HFFc6 (cell line): ENCODE results near the gene SLC25A11. TPM values are rescaled to one million over a fixed set of nuclear protein-coding genes. Genes with fewer than 3 reads are reported as not detected.

Experiments used
- DNase-seq: peaks from one replicate; pipeline ENCODE4 v3.0.0-alpha.2; 2018
- H3K27ac Mint-ChIP-seq: 2 replicates; pipeline ENCODE4 v1.8.0; 2020; ENCODE audit warnings: mild to moderate bottlenecking, mixed read lengths
- H3K27me3 Mint-ChIP-seq: 2 replicates; pipeline ENCODE4 v1.8.0; 2021; ENCODE audit warnings: mild to moderate bottlenecking, moderate library complexity, mixed read lengths; ENCODE audit not compliant: insufficient read depth
- H3K36me3 Mint-ChIP-seq: 2 replicates; pipeline ENCODE4 v1.8.0; 2021; ENCODE audit warnings: low read depth, mixed read lengths
- H3K4me1 Mint-ChIP-seq: 2 replicates; pipeline ENCODE4 v1.8.0; 2020; ENCODE audit warnings: low read depth, mixed read lengths
- H3K4me3 Mint-ChIP-seq: 2 replicates; pipeline ENCODE4 v1.8.0; 2020; ENCODE audit warnings: mild to moderate bottlenecking, moderate library complexity, mixed read lengths
- H3K9me3 Mint-ChIP-seq: 2 replicates; pipeline ENCODE4 v1.8.0; 2020; ENCODE audit warnings: mild to moderate bottlenecking, mixed read lengths
- total RNA-seq, 6 experiments: library from RNA; stranded (reverse); fragmentation: NEBNext Ultra II Directional; extraction: Animal tissue kit (Norgen Biotek cat#: 25700); gene quantifications; 2 replicates in 1 of 6; 3 replicates in 5 of 6; pipeline ENCODE4 v1.2.3, GENCODE V29; 2021
- TF ChIP-seq, protein P1 (sequence below): fragments of 200-600 bp; sonication (generic); IDR thresholded peaks from 2 replicates; pipeline ENCODE4 v1.5.0; 2021; ENCODE audit warnings: antibody characterized with exemption, mild to moderate bottlenecking

The SLC25A11 gene
- total RNA-seq, 6 experiments from 2014 or later, result 61.9 to 78.6 (median 64.4) TPM

- Mint-ChIP-seq H3K4me3 (no peak overlapping the region), H3K27ac (no peak overlapping the region)
Observed at GRCh38 chr17:4893721-4894560, 45.9 kb downstream of the SLC25A11 start.

DNA sequence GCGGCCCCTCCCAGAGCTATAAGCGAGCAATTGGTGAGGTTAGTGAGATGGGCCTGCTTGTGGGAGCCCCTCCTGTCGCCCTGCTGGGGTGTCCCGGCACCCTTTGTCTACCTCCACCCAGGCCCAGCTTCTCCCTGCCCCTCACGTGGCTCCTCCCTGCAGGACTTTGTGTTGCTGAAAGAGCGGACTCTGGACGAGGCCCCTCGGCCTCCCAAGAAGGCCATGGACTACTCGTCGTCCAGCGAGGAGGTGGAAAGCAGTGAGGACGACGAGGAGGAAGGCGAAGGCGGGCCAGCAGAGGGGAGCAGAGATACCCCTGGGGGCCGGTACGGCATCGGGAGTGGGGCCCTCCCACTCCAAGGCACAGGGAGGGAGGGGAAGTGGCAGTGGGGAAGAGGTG, 46.6 kb downstream of the SLC25A11 start:
- TF ChIP-seq, protein P1, sequence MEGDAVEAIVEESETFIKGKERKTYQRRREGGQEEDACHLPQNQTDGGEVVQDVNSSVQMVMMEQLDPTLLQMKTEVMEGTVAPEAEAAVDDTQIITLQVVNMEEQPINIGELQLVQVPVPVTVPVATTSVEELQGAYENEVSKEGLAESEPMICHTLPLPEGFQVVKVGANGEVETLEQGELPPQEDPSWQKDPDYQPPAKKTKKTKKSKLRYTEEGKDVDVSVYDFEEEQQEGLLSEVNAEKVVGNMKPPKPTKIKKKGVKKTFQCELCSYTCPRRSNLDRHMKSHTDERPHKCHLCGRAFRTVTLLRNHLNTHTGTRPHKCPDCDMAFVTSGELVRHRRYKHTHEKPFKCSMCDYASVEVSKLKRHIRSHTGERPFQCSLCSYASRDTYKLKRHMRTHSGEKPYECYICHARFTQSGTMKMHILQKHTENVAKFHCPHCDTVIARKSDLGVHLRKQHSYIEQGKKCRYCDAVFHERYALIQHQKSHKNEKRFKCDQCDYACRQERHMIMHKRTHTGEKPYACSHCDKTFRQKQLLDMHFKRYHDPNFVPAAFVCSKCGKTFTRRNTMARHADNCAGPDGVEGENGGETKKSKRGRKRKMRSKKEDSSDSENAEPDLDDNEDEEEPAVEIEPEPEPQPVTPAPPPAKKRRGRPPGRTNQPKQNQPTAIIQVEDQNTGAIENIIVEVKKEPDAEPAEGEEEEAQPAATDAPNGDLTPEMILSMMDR, result no peak
- Mint-ChIP-seq H3K36me3 (0 out of 2 replicates have a peak, but pooled peaks cover 10% of the 10 kb centered on the region), H3K4me1 (no peaks in the 10 kb centered on the region), H3K27me3 (peaks cover 2% of the 10 kb centered on the region), H3K9me3 (no peaks in the 10 kb centered on the region), H3K4me3 (no peak overlapping the region), H3K27ac (no peak overlapping the region)
- DNase-seq, result no peak

More at GRCh38 chr17:4893721-4894560, 45.9 kb downstream of the SLC25A11 start:
- H3K27me3 Mint-ChIP-seq, result peaks cover 3% of the 10 kb centered on the region
- 0 out of 2 replicates have a peak, but pooled peaks cover 10% of the 10 kb centered on the region for H3K36me3 Mint-ChIP-seq
- TF ChIP-seq, protein P1, result no peak
- no peaks in the 10 kb centered on the region for H3K4me1 Mint-ChIP-seq
- H3K9me3 Mint-ChIP-seq, result no peaks in the 10 kb centered on the region
- no peak for DNase-seq

DNA sequence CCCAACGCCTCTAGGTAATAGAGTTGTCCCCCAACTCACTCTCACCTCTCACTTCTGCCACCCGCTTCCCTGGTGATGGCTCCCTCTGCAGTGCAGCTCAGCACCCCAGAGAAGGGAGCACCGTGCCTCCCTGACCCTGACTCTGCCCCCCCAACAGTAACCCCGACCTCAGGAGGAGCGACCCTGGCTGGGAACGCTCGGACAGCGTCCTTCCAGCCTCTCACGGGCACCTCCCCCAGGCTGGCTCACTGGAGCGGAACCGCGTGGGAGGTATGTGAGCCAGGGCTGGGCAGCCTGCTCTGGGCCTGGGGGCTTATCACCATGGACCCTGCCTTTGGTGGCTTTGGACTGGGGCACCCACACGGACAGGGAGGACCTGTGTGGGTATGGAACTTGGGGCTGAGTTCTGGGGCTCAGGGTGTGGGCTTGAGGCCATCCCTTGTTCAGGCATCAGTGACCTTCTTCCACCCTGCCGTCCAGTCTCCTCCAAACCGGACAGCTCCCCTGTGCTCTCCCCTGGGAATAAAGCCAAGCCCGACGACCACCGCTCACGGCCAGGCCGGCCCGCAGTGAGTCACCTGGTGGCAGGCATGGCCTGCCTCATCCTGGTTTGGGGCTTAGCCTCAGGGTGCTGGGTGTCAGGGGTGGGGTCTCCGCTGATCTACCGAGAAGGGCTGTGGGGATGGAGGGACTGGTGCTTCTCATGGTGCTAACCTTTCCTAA, 47.2 kb downstream of the SLC25A11 start:
- TF ChIP-seq, protein P1, result no peak
- no peak overlapping the region for H3K27ac Mint-ChIP-seq
- DNase-seq, result no peak
- H3K4me1 Mint-ChIP-seq, result no peaks in the 10 kb centered on the region
- H3K9me3 Mint-ChIP-seq, result no peaks in the 10 kb centered on the region
- 0 out of 2 replicates have a peak, but pooled peaks cover 10% of the 10 kb centered on the region for H3K36me3 Mint-ChIP-seq
- no peak overlapping the region for H3K4me3 Mint-ChIP-seq
- H3K27me3 Mint-ChIP-seq, result no peaks in the 10 kb centered on the region; the same call in none of the 2 replicates

DNA sequence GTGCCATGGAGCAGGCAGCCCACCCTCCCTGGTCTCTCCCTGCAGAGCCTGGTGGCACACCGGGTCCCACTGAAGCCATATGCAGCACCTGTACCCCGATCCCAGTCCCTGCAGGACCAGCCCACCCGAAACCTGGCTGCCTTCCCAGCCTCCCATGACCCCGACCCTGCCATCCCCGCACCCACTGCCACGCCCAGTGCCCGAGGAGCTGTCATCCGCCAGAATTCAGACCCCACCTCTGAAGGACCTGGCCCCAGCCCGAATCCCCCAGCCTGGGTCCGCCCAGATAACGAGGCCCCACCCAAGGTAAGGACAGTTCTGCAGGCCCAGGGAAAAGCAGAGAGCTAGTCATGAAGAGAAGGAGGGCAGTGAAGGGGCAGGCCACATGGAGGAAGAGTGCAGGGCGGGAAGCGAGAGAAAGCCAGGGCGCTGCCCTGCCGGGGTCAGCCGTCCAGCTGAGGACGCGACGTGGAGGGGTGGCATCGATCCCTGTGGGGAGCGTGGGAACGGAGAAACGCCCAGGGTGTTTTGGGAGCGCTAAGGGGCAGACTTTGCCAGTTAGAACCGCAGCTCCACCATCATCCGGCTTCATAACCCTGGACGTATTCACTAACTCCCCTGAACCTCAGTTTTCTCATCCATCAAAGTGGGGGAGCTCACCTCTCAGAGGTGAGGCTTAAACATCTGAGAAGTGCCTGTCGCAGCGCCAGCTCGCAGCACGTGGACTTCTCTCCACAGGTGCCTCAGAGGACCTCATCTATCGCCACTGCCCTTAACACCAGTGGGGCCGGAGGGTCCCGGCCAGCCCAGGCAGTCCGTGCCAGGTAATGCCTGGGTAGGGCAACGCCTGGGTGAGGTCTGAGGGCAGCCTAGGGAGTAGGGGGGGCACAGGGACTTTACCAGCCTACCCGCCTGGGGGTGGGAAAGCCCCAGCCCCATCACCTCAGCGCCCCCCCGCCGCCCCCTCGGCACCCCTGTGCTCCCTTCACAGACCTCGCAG, 48.1 kb downstream of the SLC25A11 start:
- H3K27ac Mint-ChIP-seq, result no peak overlapping the region

More for the DNA sequence above, 48.1 kb downstream of the SLC25A11 start:
- no peaks in the 10 kb centered on the region; the same call in none of the 2 replicates for H3K27me3 Mint-ChIP-seq
- no peak overlapping the region for H3K4me3 Mint-ChIP-seq
- H3K36me3 Mint-ChIP-seq, result 0 out of 2 replicates have a peak, but pooled peaks cover 10% of the 10 kb centered on the region
- DNase-seq, result no peak
- no peaks in the 10 kb centered on the region for H3K9me3 Mint-ChIP-seq
- H3K4me1 Mint-ChIP-seq, result no peaks in the 10 kb centered on the region
- TF ChIP-seq, protein P1, result no peak
